Aorta (tissue), 5 donors: ENCODE results near the gene GLB1L. TPM values are rescaled to one million over a fixed set of nuclear protein-coding genes. Genes with fewer than 3 reads are reported as not detected.

Experiments
- ATAC-seq: fragments of 200-7000 bp; cut with Tn5 transposase; one replicate; pipeline ENCODE4 v1.9.1; 2022; ENCODE audit warnings: moderate library complexity; ENCODE audit not compliant: low FRiP score
- DNase-seq, 2 donors: peaks; one replicate each; pipeline ENCODE4 v3.0.0-alpha.2; 2020
- H3K27ac ChIP-seq, 2 donors: one replicate each; pipeline ENCODE4 v1.5.1; 2013; ENCODE audit warnings: low read length in 2 of 2, mild to moderate bottlenecking in 2 of 2, moderate library complexity in 2 of 2, control low read depth in 1 of 2, inconsistent platforms in 1 of 2, low read depth in 1 of 2
- H3K27me3 ChIP-seq, 2 donors: one replicate each; pipeline ENCODE4 v1.6.1; 2013; ENCODE audit warnings: control low read depth in 1 of 2, low read length in 1 of 2, mild to moderate bottlenecking in 1 of 2, moderate library complexity in 1 of 2; ENCODE audit not compliant: insufficient read depth in 2 of 2, control insufficient read depth in 1 of 2
- H3K36me3 ChIP-seq, 2 donors: one replicate each; pipeline ENCODE4 v1.6.1; 2013; ENCODE audit warnings: control low read depth in 1 of 2, low read length in 1 of 2, mild to moderate bottlenecking in 1 of 2; ENCODE audit not compliant: insufficient read depth in 2 of 2, control insufficient read depth in 1 of 2
- H3K4me1 ChIP-seq, 2 donors: one replicate each; pipeline ENCODE4 v1.6.1; 2013; ENCODE audit warnings: low read length in 2 of 2, control low read depth in 1 of 2, mild to moderate bottlenecking in 1 of 2, moderate library complexity in 1 of 2; ENCODE audit not compliant: insufficient read depth in 2 of 2, control insufficient read depth in 1 of 2
- H3K4me3 ChIP-seq, 2 donors: one replicate each; pipeline ENCODE4 v1.5.1; 2013; ENCODE audit warnings: low read length in 2 of 2, control low read depth in 1 of 2, mild to moderate bottlenecking in 1 of 2
- H3K9me3 ChIP-seq: one replicate; pipeline ENCODE4 v1.6.1; 2013; ENCODE audit warnings: mild to moderate bottlenecking, low read length; ENCODE audit not compliant: control insufficient read depth
- WGBS, 2 donors: extraction: QIAGEN DNeasy Blood & Tissue Kit; methylation state at CpG; one replicate each; pipeline ENCODE4 v1.1.7; 2013; 5-methylcytosine and 5-hydroxymethylcytosine counted together
- intact Hi-C, 2 donors: fragments of 100-400 bp; cut with DNase I; formaldehyde crosslinking; loops; one replicate each; pipeline versions ENCODE4 v1.14.2 to v1.15.0; 2022
- long read RNA-seq, 2 donors: library from polyadenylated mRNA; unstranded; transcript quantifications; one replicate each; pipeline ENCODE4 v2.0.0, GENCODE V29; 2020 to 2021
- polyA plus RNA-seq, 2 donors: library from polyadenylated mRNA; stranded (reverse); fragments of 200-250 nt; gene quantifications; one replicate each; pipeline ENCODE4 v1.2.3, GENCODE V29; 2013
- total RNA-seq, 2 donors: library from RNA; stranded (reverse); fragmentation: NEBNext Ultra II Directional; extraction: Animal tissue kit (Norgen Biotek cat#: 25700); gene quantifications; one replicate each; pipeline ENCODE4 v1.2.1, GENCODE V29; 2021
- donor health status: healthy with polysubstance abuse.
- donor health status: Bipolar disorder and iron deficiency.
- donor health status: DM: no; HTN: no; CAD: no.
- donor health status: DM: no; HTN: no; CAD: no.
- donor health status: DM: yes; HTN: yes; CAD: no.

Gene GLB1L
- 1 to 10 TPM; 2.9 to 7.1 TPM for total RNA-seq
- polyA plus RNA-seq = 1 to 10 TPM; 2.7 to 3.8 TPM
- long read RNA-seq, donor 1, partial matches to known transcripts = 4 of 7 reads
- long read RNA-seq, donor 1, other reads (novel, unspliced or antisense) = 1 of 7 reads
- long read RNA-seq, donor 2, partial matches to known transcripts = 1 of 1 reads
- long read RNA-seq, donor 2, other reads (novel, unspliced or antisense) = 0 of 1 reads

GRCh38 chr2:219245148-219245898 lies at the start of gene GLB1L, which contains the start of gene STK16:
TSS of gene GLB1L (minus strand) at chr2:219245444. CDS start at chr2:219243573, 1,871 bp downstream.
TSS of gene STK16 (plus strand) at chr2:219245479. CDS start at chr2:219246000, 521 bp downstream.
- intact Hi-C loops = loop anchor here in 1 of 2 donors (5.0 kb wide), 1 partner anchor 47 kb away; no protein-coding TSS in a partner anchor
- ATAC-seq (peak; percentile 95), DNase-seq (peak; percentile 97 to 99)
- WGBS, 2 donors = 0% methylated on average over 46 of the region's 46 CpGs
- Histone ChIP-seq H3K4me1 (no peaks in the 10 kb centered on the region), H3K4me3 (peak within 1 kb of the TSS; percentile 37 to 75), H3K36me3 (no peaks in the 10 kb centered on the region), H3K27ac (peak within 1 kb of the TSS; percentile 36 to 80), H3K27me3 (no peaks in the 10 kb centered on the region), H3K9me3 (no peaks in the 10 kb centered on the region)

GRCh38 chr2:219294356-219295351 lies 49.4 kb upstream of the GLB1L start:
- ATAC-seq (peak; percentile 93), DNase-seq (peak; percentile 88 to 96)
- no peaks in the 10 kb centered on the region for H3K4me1 ChIP-seq
- 3 to 4% methylated on average over 51 to 67 of the region's 67 CpGs for WGBS, 2 donors
- peak overlapping the region in 1 of 2 donors; percentile 48 for H3K27ac ChIP-seq
- no peaks in the 10 kb centered on the region for H3K27me3 ChIP-seq
- H3K36me3 ChIP-seq = no peaks in the 10 kb centered on the region
- intact Hi-C loops = loop anchor here (1.0 to 5.0 kb wide), 6 partner anchors 16 to 134 kb away; partner anchors contain the start of genes GLB1L (in 1 of the 2), NHEJ1 (in 1 of the 2), SLC23A3 (in 1 of the 2) and STK16 (in 1 of the 2)
- H3K9me3 ChIP-seq = no peaks in the 10 kb centered on the region
- H3K4me3 ChIP-seq = peak overlapping the region; percentile 32 to 60

GRCh38 chr2:219293736-219294231 lies 48.5 kb upstream of the GLB1L start:
- peak in 1 of 2 donors; percentile 65 for DNase-seq

GRCh38 chr2:219292616-219293015 lies 47.4 kb upstream of the GLB1L start:
- H3K27me3 ChIP-seq = no peaks in the 10 kb centered on the region
- H3K4me1 ChIP-seq = no peaks in the 10 kb centered on the region
- no peak overlapping the region for H3K27ac ChIP-seq
- intact Hi-C loops = loop anchor here in 1 of 2 donors (5.0 kb wide), 1 partner anchor 45 kb away; the partner anchor contains the start of genes GLB1L and STK16
- ATAC-seq (no peak), DNase-seq (no peak)
- no peaks in the 10 kb centered on the region for H3K36me3 ChIP-seq
- no peak overlapping the region for H3K4me3 ChIP-seq
- WGBS, 2 donors = 89 to 92% methylated on average over 9 of the region's 9 CpGs
- H3K9me3 ChIP-seq = no peaks in the 10 kb centered on the region

More at GRCh38 chr2:219293736-219294231, 48.5 kb upstream of the GLB1L start:
- H3K4me1 ChIP-seq = no peaks in the 10 kb centered on the region
- WGBS, 2 donors = 81% methylated on average over 5 of the region's 5 CpGs
- no peak overlapping the region for H3K4me3 ChIP-seq
- intact Hi-C loops = loop anchor here (1.0 to 5.0 kb wide), 4 partner anchors 15 to 133 kb away; partner anchors contain the start of genes GLB1L (in 1 of the 2), NHEJ1 (in 1 of the 2), STK16 (in 1 of the 2) and TUBA4A (in 1 of the 2)
- H3K36me3 ChIP-seq = no peaks in the 10 kb centered on the region
- ATAC-seq = no peak
- no peaks in the 10 kb centered on the region for H3K27me3 ChIP-seq
- no peaks in the 10 kb centered on the region for H3K9me3 ChIP-seq
- H3K27ac ChIP-seq = no peak overlapping the region

- H3K27me3 ChIP-seq = no peaks in the 10 kb centered on the region
- H3K27ac ChIP-seq = no peak overlapping the region
- 78 to 81% methylated on average over 4 of the region's 4 CpGs for WGBS, 2 donors
- intact Hi-C loops = loop anchor here in 1 of 2 donors (5.0 kb wide), 1 partner anchor 45 kb away; the partner anchor contains the start of genes GLB1L and STK16
- ATAC-seq = no peak
- no peaks in the 10 kb centered on the region for H3K9me3 ChIP-seq
- H3K36me3 ChIP-seq = no peaks in the 10 kb centered on the region
- peak in 1 of 2 donors; percentile 48 for DNase-seq
- no peak overlapping the region for H3K4me3 ChIP-seq
- no peaks in the 10 kb centered on the region for H3K4me1 ChIP-seq
Observed at GRCh38 chr2:219291910-219292490, 46.8 kb upstream of the GLB1L start.

- no peak overlapping the region for H3K27ac ChIP-seq
- no peak overlapping the region for H3K4me3 ChIP-seq
- no peaks in the 10 kb centered on the region for H3K27me3 ChIP-seq
- WGBS, 2 donors = 83 to 92% methylated on average over 7 of the region's 7 CpGs
- intact Hi-C loops = loop anchor here in 1 of 2 donors (5.0 kb wide), 1 partner anchor 44 kb away; the partner anchor contains the start of genes GLB1L and STK16
- DNase-seq = peak in 1 of 2 donors; percentile 55
- H3K36me3 ChIP-seq = no peaks in the 10 kb centered on the region
- H3K4me1 ChIP-seq = no peaks in the 10 kb centered on the region
- ATAC-seq = no peak
- no peaks in the 10 kb centered on the region for H3K9me3 ChIP-seq
Observed at GRCh38 chr2:219291394-219291793, 46.1 kb upstream of the GLB1L start.

GRCh38 chr2:219290381-219291171 lies 45.3 kb upstream of the GLB1L start:
- Histone ChIP-seq H3K4me3 (no peak overlapping the region), H3K4me1 (no peaks in the 10 kb centered on the region), H3K36me3 (no peaks in the 10 kb centered on the region), H3K27ac (peak overlapping the region in 1 of 2 donors; percentile 54), H3K9me3 (no peaks in the 10 kb centered on the region), H3K27me3 (no peaks in the 10 kb centered on the region)
- 91% methylated on average over 16 of the region's 16 CpGs for WGBS, 2 donors
- DNase-seq (peak in 1 of 2 donors; percentile 67), ATAC-seq (no peak)
- intact Hi-C loops = loop anchor here in 1 of 2 donors (5.0 kb wide), 1 partner anchor 43 kb away; the partner anchor contains the start of genes GLB1L and STK16
